GM08714 (cell line): ENCODE results near the gene PRSS56.

Source experiments
- H3K4me3 ChIP-seq: fragments of 200-500 bp; sonication (Bioruptor generic); 2 replicates; pipeline ENCODE4 v1.5.1; 2014; ENCODE audit warnings: mild to moderate bottlenecking, low read length, inconsistent platforms
- ZNF274 ChIP-seq: IDR thresholded peaks from 2 replicates; pipeline ENCODE4 v1.6.1; 2012; ENCODE audit warnings: mild to moderate bottlenecking, low read depth, low read length

PRSS56 gene

GRCh38 chr2:232502911-232503808, 17.0 kb upstream of the PRSS56 start:
- no peak for TF ChIP-seq ZNF274

DNA sequence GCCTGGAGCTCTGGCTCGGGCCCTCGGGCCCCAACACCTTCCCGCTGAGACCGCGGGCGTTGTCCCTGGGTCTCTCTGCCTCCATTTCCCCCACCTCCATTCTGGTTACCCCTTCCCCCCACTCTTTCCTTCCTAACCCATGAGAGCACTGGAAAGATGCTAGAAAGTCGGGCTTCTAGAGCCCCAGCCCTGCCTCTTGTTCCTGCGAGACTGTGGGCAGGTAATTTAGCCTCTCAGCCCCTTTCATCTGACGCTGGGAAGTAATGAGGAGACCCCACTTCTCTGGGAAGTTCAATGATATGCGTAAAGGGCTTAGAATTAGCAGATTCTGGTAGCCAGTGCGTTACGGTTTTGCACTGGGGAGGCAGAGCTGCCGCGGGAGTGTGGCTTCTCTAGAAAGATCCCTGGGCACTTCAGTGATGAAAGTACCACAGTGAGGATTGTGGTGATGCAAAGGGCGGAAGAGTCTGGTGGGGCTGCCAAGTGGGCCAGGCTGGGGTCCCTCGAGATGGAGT, 16.3 kb upstream of the PRSS56 start:
- H3K4me3 ChIP-seq = no peak overlapping the region

More at GRCh38 chr2:232502911-232503808, 17.0 kb upstream of the PRSS56 start:
- H3K4me3 ChIP-seq = no peak overlapping the region

GRCh38 chr2:232504438-232504837, 15.8 kb upstream of the PRSS56 start:
- no peak overlapping the region for H3K4me3 ChIP-seq
- TF ChIP-seq ZNF274 = no peak

More for the DNA sequence above, 16.3 kb upstream of the PRSS56 start:
- TF ChIP-seq ZNF274 = no peak

DNA sequence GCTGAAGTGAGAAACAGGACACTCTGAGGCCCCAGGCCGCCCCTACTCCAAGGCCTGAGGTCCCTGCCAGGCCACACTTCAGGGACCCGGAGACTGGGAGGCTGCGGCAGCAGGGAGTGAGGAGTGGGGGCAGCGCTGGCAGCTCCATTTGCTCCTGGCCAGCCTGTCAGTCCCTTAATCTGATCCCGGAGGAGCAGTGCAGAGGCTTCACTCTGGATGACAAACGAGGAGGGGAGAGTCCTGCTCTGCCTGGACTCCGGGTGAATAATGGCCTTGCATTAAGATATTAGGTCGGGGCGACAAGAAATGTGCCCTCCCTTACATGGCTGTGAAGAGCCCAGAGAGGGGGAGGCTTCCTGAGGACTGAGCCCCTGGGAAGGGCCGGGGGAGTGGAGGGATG, 14.3 kb upstream of the PRSS56 start:
- H3K4me3 ChIP-seq = no peak overlapping the region

DNA sequence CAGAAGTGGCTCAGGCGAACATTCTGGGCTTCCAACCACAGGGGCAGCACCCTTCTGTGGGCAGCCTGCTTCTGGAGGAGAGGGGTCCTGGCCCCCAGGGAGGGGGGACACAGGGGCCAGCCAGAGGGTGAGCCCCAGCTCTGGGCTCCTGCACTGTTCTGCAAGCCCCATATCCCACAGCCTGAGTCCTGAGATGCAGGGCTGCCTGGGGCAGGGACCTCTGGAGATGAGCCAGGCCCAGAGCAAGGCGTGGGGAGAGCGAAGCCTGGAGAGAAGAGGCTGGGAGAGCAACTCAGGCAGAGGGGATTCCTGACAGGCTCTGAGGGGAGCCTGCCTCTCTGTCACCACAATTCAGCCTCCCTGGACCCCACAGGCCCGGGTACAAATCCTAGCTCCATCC, 13.5 kb upstream of the PRSS56 start:
- no peak overlapping the region for H3K4me3 ChIP-seq
- TF ChIP-seq ZNF274 = no peak

More for the DNA sequence above, 14.3 kb upstream of the PRSS56 start:
- no peak for TF ChIP-seq ZNF274

- TF ChIP-seq ZNF274 = no peak
- H3K4me3 ChIP-seq = no peak overlapping the region
Measured at GRCh38 chr2:232508251-232508650, 11.9 kb upstream of the PRSS56 start.

DNA sequence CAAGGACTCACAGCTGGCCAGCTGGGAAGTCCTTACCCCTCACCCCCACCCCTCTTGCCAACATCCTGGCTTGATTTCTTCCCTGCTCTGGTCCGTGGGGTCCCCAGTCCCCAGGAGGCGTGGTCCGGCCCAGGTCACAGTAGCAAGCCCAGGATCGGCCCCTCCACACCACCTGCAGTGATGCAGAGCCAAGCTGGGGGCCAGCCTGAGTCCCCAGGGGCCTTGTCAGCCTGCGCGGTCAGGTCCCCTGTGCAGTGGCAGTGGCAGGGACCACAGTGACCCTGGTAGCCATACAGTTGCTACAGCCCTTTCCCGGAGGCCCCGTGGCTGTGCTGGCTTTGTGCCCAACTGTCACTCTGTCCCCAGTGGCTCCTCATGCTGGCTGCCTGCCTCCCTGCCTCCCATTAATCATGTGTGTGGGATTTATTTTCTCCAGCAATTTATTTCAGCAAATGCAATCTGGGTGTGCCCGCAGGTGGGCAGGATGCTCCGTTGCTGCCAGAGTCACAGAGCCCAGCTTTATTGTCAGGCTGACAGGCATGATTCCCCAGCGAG, 8.8 kb upstream of the PRSS56 start:
- no peak for TF ChIP-seq ZNF274

DNA sequence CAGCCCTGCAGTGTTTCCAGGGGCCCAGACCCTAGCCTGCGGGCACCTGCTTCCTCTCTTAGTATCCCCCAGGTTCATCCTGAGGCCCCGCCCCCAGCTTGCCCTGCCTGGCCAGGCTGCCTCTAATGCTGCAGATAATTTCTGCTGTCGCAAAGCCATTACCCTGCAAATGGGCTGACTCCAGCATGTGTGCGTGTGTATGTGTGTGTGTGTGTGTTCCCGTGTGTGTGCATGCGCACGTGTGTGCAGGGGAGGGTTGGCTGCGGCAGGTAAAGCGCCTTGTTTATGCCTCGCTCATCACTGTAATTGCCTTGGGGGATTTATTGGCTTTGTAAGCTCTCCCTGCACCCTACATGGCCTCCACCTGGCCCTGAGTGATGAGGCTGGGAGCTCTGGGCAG, 7.6 kb upstream of the PRSS56 start:
- no peak for TF ChIP-seq ZNF274
- no peak overlapping the region for H3K4me3 ChIP-seq

More for the DNA sequence above, 8.8 kb upstream of the PRSS56 start:
- no peak overlapping the region for H3K4me3 ChIP-seq

DNA sequence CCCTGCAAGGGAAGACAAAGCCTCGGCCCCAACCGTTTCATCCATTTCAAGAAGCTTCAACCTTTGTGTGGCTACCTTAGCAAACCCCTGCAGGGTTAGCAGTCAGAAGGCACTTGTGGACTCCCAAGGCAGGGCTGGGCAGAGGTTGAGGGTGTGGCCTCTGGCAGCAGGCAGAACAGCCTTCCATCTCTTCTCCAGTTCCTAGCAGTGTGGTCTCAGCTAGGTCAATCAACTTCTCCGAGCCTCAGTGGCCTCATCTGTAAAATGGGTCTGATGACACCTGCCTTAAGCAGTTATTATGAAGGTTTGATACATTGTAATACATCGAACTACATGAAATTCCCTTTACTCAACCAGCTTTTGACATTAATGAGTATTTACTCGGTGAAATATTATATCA, 6.8 kb upstream of the PRSS56 start:
- no peak overlapping the region for H3K4me3 ChIP-seq
- no peak for TF ChIP-seq ZNF274

GRCh38 chr2:232515639-232516038, 4.5 kb upstream of the PRSS56 start:
- no peak for TF ChIP-seq ZNF274
- H3K4me3 ChIP-seq = no peak overlapping the region

DNA sequence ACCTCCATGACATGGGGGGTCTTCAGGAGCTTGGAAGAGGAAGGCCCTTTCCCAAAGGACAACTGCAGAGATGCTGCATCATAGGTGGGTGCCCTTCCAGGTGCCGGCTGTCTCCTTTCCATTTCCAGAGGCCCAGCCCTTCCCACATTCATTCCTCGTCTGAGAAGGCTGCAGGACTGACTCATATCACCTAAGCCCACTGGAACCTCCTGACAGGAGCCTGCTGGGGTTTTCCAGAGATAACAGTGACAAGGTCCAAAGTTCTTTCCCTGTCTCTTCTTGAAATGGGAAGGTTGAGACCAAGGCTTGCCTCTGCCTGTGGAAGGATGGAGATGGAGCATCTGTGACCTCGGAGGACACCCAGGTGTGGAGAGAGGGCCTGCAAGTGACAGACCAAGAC, 3.6 kb upstream of the PRSS56 start:
- H3K4me3 ChIP-seq = no peak overlapping the region
- no peak for TF ChIP-seq ZNF274

DNA sequence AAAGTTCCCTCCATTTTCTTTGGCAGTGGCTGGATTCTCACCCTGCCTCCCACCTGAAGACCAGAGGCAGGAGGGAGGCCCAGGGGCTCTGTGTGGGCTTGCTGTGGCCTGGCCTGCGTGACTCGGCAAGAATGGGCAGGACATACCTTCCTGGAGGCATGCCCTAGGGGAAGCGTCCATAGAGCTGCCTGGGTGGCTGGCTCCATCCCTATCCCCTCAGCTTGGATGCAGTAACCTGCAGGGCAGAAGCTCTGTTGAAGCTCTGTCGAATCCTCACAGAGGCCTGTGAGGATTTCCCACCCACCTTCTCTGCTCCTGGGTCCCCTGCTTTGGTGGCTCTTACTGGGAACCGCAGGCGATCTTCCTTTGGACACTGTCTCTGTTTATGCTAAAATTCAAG, 1.3 kb upstream of the PRSS56 start:
- no peak overlapping the region for H3K4me3 ChIP-seq
- no peak for TF ChIP-seq ZNF274

DNA sequence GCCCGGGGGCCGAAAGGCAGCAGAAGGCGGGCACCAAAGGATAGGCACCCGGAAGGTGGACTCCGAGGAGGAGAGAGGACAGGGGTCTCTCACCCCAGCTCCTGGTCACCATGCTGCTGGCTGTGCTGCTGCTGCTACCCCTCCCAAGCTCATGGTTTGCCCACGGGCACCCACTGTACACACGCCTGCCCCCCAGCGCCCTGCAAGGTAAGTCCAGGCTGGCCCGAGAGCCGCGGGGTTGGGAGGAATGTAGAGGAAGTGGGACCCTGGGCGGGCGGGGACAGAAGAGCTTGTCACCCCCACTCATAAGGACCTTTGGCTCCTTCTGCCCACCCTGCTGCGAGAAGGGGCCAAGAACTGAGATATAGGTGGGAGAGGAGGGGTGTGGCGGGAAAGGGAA, 301 bp downstream of the PRSS56 start:
- no peak for TF ChIP-seq ZNF274
- no peak overlapping the region for H3K4me3 ChIP-seq

DNA sequence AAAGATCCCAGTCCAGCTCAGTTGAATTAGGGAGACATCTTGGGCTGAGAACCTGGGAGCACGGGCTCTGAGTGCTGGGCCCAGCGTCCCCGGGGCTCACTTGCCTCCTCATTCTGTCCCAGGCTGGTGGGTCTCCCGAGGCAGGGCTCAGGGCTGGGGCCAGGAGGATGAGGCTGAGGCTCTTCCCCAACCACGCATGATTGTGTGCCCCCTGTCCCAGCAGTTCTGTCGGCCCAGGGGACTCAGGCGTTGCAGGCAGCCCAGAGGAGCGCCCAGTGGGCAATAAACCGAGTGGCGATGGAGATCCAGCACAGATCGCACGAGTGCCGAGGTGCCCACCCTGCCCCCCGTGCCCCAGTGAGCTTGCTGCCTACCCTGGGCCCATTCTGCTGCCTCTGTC, 910 bp downstream of the PRSS56 start:
- no peak for TF ChIP-seq ZNF274
- no peak overlapping the region for H3K4me3 ChIP-seq

DNA sequence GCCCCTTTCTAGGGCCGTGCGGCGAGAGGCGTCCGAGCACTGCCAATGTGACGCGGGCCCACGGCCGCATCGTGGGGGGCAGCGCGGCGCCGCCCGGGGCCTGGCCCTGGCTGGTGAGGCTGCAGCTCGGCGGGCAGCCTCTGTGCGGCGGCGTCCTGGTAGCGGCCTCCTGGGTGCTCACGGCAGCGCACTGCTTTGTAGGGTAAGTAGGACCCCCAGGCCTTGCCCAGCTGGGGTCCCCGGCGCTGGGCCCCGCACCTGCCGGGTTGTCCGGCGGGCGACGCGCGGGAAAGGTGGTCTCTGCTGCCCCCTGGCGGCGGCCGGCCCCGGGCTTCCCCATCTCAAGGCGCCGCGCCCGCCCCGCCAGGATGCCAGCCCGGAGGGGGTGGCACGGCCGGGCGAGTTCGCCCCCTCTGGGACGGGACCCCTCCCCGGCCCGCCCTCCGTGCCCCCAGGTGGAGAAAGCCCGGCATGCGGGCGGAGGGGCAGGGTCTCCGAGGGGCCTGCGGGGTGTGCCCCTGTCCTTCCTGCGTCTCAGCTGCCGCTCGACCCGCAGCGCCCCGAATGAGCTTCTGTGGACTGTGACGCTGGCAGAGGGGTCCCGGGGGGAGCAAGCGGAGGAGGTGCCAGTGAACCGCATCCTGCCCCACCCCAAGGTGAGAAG, 1.9 kb downstream of the PRSS56 start:
- no peak overlapping the region for H3K4me3 ChIP-seq
- TF ChIP-seq ZNF274 = no peak
